GM19099 (cell line): ENCODE results near the gene ARHGAP19.

Experiments used
- POLR2A ChIP-seq: IDR thresholded peaks from 3 replicates; pipeline ENCODE4 v1.6.1; 2011; ENCODE audit warnings: low read depth; ENCODE audit not compliant: insufficient read length; ENCODE audit errors: extremely low read depth

ARHGAP19 gene

DNA sequence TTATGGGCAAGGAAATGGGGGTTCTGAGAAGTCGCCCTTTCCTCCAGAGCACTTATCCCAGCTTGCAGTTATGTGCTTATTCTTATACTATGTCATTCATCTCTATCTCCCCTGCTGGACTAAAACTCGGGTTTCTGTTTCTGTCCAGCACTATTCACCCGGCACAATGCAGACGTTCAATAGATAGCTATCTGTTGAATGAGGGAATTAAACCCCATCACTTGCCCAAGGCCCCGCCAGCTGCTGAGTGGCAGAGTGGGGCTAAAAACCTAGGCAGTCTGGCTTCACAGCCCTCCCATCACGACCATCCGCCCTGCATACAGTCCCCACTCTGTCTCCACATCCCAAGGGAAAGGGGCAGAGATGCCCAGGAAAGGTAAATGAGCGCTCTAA, 112.1 kb downstream of the ARHGAP19 start:
- no peak for TF ChIP-seq POLR2A

- no peak for TF ChIP-seq POLR2A
Observed at GRCh38 chr10:97179731-97180362, 112.6 kb downstream of the ARHGAP19 start.

DNA sequence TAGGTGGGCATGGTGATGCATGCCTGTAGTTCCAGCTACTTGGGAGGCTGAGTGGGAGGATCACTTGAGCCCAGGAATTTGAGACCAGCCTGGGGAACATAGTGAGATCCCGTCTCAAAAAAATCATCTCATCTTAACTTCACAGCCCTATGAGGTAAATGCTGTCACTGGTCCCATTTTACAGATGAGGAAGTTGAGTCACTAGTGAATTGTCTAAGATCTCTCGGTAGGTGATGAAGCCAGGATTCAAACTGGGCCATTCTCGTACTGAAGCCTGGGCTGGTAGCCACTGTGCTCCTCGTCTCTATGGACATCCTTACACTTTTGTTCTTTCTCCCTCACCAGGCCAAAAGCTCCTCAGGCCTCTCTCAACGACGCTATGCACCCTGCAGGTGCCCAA, 113.1 kb downstream of the ARHGAP19 start:
- TF ChIP-seq POLR2A, result no peak

DNA sequence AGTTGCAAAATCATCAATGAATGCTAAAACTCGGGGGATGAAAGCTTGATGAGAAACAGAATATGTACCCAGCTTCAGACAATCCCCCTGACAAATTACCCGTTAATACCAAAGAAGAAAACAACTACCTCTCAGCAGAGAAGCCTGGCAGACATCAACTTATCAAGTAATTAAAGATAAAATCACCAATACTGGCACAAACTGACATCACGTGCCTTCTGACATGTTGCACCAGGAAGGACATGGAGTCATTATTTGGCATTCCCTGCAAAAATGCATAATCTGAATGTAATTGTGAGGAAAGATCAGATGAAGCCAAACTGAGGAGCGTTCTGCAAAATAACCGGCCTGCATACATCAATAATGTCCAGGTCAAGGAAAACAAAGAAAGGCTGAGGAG, 114.4 kb downstream of the ARHGAP19 start:
- TF ChIP-seq POLR2A, result no peak

- TF ChIP-seq POLR2A, result no peak
Observed at GRCh38 chr10:97176226-97176625, 116.2 kb downstream of the ARHGAP19 start.

DNA sequence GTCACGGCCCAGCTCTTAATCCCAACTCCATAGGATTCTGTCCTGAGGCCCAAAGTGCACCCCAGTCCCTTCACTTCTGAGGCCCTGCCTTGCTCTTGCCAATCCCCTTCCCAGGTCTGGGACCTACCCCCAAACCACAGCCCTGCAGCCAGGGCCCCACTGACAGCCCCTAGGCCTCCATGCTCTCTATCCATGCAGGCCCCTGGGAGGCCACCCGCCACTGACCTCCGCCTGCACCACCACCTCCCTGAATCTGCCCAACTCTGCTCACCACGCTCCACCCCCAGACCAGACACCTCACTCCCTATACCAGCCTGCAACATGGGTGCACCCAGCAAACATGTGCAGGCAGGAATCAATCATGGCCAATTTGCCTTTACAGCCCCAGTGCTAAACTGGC, 116.9 kb downstream of the ARHGAP19 start:
- TF ChIP-seq POLR2A, result no peak

GRCh38 chr10:97174941-97175340, 117.5 kb downstream of the ARHGAP19 start:
- no peak for TF ChIP-seq POLR2A

DNA sequence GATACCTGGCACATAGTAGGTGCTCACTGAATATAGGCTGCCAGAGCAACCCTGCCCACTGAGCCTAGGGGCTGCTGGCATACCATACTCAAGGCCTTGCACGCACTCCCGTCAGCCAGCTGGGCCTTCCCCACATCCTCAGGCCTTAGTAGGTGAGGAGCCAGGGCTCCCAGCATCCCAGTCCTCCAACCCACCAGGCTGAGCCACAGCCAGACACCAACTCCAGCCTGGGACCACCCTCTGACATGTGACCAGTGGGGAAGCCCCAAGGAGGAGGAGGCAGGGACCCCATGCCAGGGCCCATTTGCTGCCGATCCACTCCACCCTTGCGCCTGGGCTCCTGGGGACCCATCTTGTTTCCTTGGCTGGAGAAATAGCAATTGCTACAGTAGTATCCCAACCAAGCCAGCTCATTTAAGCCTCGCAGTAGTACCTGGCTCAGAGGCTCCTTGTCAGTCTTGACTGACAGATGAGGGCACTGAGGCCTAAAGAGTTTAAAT, 118.1 kb downstream of the ARHGAP19 start:
- TF ChIP-seq POLR2A, result no peak

- TF ChIP-seq POLR2A, result no peak
Observed at GRCh38 chr10:97173036-97173435, 119.4 kb downstream of the ARHGAP19 start.
